ENCODE results near the gene PIM3.

PIM3 gene

GRCh38 chr22:49947296-49947622 lies 13.3 kb upstream of the PIM3 start:
- no peak overlapping the region for H3K4me2 ChIP-seq (ENCODE audit: low read length)
- H2AFZ ChIP-seq: no peak overlapping the region
- no peak overlapping the region for H3K4me3 ChIP-seq (ENCODE audit: low read depth, low read length)
- peaks cover 8% of the 10 kb centered on the region for H3K4me1 ChIP-seq
- TF ChIP-seq, protein P1, sequence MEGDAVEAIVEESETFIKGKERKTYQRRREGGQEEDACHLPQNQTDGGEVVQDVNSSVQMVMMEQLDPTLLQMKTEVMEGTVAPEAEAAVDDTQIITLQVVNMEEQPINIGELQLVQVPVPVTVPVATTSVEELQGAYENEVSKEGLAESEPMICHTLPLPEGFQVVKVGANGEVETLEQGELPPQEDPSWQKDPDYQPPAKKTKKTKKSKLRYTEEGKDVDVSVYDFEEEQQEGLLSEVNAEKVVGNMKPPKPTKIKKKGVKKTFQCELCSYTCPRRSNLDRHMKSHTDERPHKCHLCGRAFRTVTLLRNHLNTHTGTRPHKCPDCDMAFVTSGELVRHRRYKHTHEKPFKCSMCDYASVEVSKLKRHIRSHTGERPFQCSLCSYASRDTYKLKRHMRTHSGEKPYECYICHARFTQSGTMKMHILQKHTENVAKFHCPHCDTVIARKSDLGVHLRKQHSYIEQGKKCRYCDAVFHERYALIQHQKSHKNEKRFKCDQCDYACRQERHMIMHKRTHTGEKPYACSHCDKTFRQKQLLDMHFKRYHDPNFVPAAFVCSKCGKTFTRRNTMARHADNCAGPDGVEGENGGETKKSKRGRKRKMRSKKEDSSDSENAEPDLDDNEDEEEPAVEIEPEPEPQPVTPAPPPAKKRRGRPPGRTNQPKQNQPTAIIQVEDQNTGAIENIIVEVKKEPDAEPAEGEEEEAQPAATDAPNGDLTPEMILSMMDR (IDR thresholded peaks at IDR 0.05): no peak
- H3K27ac ChIP-seq: no peak overlapping the region
- no peak overlapping the region for H3K9ac ChIP-seq
- no peaks in the 10 kb centered on the region for H3K36me3 ChIP-seq (ENCODE audit: control insufficient read depth, insufficient read depth, low read length)
- H3K79me2 ChIP-seq: no peaks in the 10 kb centered on the region
- H3K9me3 ChIP-seq (ENCODE audit: control insufficient read depth, low read length): no peaks in the 10 kb centered on the region
- no peaks in the 10 kb centered on the region for H3K27me3 ChIP-seq (ENCODE audit: control insufficient read depth, insufficient read depth, low read length)

- TF ChIP-seq, protein P1 (IDR thresholded peaks at IDR 0.05): no peak
- Histone ChIP-seq H3K4me3 (ENCODE audit: low read depth, low read length) (no peak overlapping the region), H3K36me3 (ENCODE audit: control insufficient read depth, insufficient read depth, low read length) (no peaks in the 10 kb centered on the region), H2AFZ (peak overlapping the region; percentile 60), H3K4me1 (peaks cover 8% of the 10 kb centered on the region), H3K9ac (no peak overlapping the region), H3K27ac (no peak overlapping the region), H3K27me3 (ENCODE audit: control insufficient read depth, insufficient read depth, low read length) (no peaks in the 10 kb centered on the region), H3K9me3 (ENCODE audit: control insufficient read depth, low read length) (no peaks in the 10 kb centered on the region), H3K4me2 (ENCODE audit: low read length) (no peak overlapping the region), H3K79me2 (no peaks in the 10 kb centered on the region)
These were observed 12.2 kb upstream of the PIM3 start for GRCh38 chr22:49948116-49948957.

DNA sequence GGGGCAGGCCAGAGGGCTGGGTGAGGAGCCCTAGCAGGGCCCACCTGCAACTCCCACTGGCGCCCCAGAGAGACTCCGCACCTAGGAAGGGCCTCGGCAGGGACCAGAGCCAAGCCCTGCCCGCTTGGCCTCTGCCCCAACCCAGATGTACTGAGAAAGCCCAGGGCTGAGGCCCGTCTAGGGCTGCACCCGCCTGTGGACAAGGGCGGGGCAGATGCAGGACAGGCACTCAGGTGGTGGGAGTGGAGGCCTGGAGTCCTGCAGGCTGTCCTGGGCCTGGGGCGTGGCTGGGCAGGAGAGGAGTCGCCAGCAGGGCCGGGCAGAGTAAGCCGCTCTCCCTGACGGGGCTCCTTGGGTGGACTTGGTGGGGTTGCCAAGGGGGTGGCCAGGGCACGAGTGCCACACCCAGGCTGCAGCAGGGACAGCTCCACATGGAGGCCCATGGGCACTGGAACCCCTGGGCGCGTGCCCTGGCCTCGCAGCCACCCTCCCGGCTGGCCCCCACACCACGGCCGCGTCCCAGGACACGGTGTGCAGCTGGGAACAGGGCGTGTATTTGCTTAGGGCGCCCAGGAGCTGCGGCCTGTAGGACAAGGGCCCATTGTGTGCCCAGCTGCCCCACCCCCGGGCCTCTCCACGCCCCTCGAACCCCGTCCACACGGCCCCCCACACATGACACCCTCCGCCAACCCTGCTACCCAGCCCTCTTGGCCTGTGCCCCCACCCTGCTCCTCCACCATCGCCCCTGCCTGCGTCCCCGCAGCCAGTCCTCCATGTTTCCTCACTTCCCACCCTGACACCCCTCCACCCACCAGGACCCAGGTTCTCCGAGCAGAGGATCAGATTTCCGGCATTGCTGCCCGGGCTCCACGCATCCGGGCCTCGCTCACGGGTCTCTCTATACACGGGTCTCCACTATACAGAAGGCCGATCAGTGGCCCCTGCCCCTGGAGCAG lies 11.3 kb upstream of the PIM3 start:
- Histone ChIP-seq H3K4me1 (peaks cover 8% of the 10 kb centered on the region), H3K27ac (no peak overlapping the region), H2AFZ (peak overlapping the region; percentile 60), H3K9ac (no peak overlapping the region), H3K4me3 (ENCODE audit: low read depth, low read length) (no peak overlapping the region), H3K9me3 (ENCODE audit: control insufficient read depth, low read length) (no peaks in the 10 kb centered on the region), H3K36me3 (ENCODE audit: control insufficient read depth, insufficient read depth, low read length) (no peaks in the 10 kb centered on the region), H3K4me2 (ENCODE audit: low read length) (no peak overlapping the region), H3K79me2 (no peaks in the 10 kb centered on the region), H3K27me3 (ENCODE audit: control insufficient read depth, insufficient read depth, low read length) (no peaks in the 10 kb centered on the region)
- TF ChIP-seq, protein P1 (IDR thresholded peaks at IDR 0.05): no peak

GRCh38 chr22:49949914-49950292 lies 10.7 kb upstream of the PIM3 start:
- H3K9ac ChIP-seq: no peak overlapping the region
- H3K79me2 ChIP-seq: no peaks in the 10 kb centered on the region
- H3K4me3 ChIP-seq (ENCODE audit: low read depth, low read length): no peak overlapping the region
- no peak overlapping the region for H3K4me2 ChIP-seq (ENCODE audit: low read length)
- H3K27ac ChIP-seq: no peak overlapping the region
- H3K4me1 ChIP-seq: peaks cover 8% of the 10 kb centered on the region
- H3K9me3 ChIP-seq (ENCODE audit: control insufficient read depth, low read length): no peaks in the 10 kb centered on the region
- H3K36me3 ChIP-seq (ENCODE audit: control insufficient read depth, insufficient read depth, low read length): no peaks in the 10 kb centered on the region
- H2AFZ ChIP-seq: no peak overlapping the region
- TF ChIP-seq, protein P1 (IDR thresholded peaks at IDR 0.05): no peak
- H3K27me3 ChIP-seq (ENCODE audit: control insufficient read depth, insufficient read depth, low read length): no peaks in the 10 kb centered on the region

Data from parathyroid adenoma (tissue), 2 donors.